ENCODE results near the gene FHL1. TPM values are rescaled to one million over a fixed set of nuclear protein-coding genes. Genes with fewer than 3 reads are reported as not detected.

Gene FHL1
- total RNA-seq, 1 donor from 2014 or later = 337 TPM

GRCh38 chrX:136221851-136222513 lies 74.6 kb downstream of the FHL1 start:
- H3K4me1 ChIP-seq = no peaks in the 10 kb centered on the region
- no peaks in the 10 kb centered on the region for H3K27me3 ChIP-seq
- TF ChIP-seq POLR2AphosphoS5 (IDR thresholded peaks at IDR 0.05; ENCODE audit: insufficient read depth in 1 of 2, low read depth in 1 of 2) = no peak
- TF ChIP-seq CTCF (IDR thresholded peaks at IDR 0.05) = no peak
- no peak for TF ChIP-seq POLR2A (IDR thresholded peaks at IDR 0.05)
- no peaks in the 10 kb centered on the region for H3K9me3 ChIP-seq
- no peak overlapping the region for H3K27ac ChIP-seq
- peaks cover 0 to 33% of the 10 kb centered on the region in 2 donors for H3K36me3 ChIP-seq
- H3K4me3 ChIP-seq = no peak overlapping the region
- DNase-seq (ENCODE audit: extremely low spot score in 2 of 2) = no peak
- intact Hi-C loops (cut with DNase I) = no loop called here

- H3K36me3 ChIP-seq = peaks cover 0 to 22% of the 10 kb centered on the region in 2 donors
- no peak for DNase-seq (ENCODE audit: extremely low spot score in 2 of 2)
- intact Hi-C loops (cut with DNase I) = no loop called here
Observed at GRCh38 chrX:136227074-136227473, 79.7 kb downstream of the FHL1 start.

GRCh38 chrX:136227948-136228838 lies 80.9 kb downstream of the FHL1 start:
- intact Hi-C loops (cut with DNase I) = no loop called here
- TF ChIP-seq POLR2AphosphoS5 (IDR thresholded peaks at IDR 0.05; ENCODE audit: insufficient read depth in 1 of 2, low read depth in 1 of 2) (no peak), POLR2A (IDR thresholded peaks at IDR 0.05) (no peak), CTCF (IDR thresholded peaks at IDR 0.05) (no peak)
- Histone ChIP-seq H3K27me3 (no peaks in the 10 kb centered on the region), H3K36me3 (peaks cover 0 to 12% of the 10 kb centered on the region in 2 donors), H3K4me3 (no peak overlapping the region), H3K4me1 (no peaks in the 10 kb centered on the region), H3K27ac (no peak overlapping the region), H3K9me3 (no peaks in the 10 kb centered on the region)
- no peak for DNase-seq (ENCODE audit: extremely low spot score in 2 of 2)

More at GRCh38 chrX:136227074-136227473, 79.7 kb downstream of the FHL1 start:
- Histone ChIP-seq H3K27ac (no peak overlapping the region), H3K27me3 (no peaks in the 10 kb centered on the region), H3K9me3 (no peaks in the 10 kb centered on the region), H3K4me3 (no peak overlapping the region), H3K4me1 (no peaks in the 10 kb centered on the region)
- no peak for TF ChIP-seq CTCF (IDR thresholded peaks at IDR 0.05)
- no peak for TF ChIP-seq POLR2AphosphoS5 (IDR thresholded peaks at IDR 0.05; ENCODE audit: insufficient read depth in 1 of 2, low read depth in 1 of 2)
- TF ChIP-seq POLR2A (IDR thresholded peaks at IDR 0.05) = no peak

GRCh38 chrX:136228839-136229207 lies 81.5 kb downstream of the FHL1 start:
- Histone ChIP-seq H3K4me1 (no peaks in the 10 kb centered on the region), H3K4me3 (no peak overlapping the region), H3K27me3 (no peaks in the 10 kb centered on the region), H3K36me3 (peaks cover 0 to 7% of the 10 kb centered on the region in 2 donors), H3K9me3 (no peaks in the 10 kb centered on the region), H3K27ac (no peak overlapping the region)
- intact Hi-C loops (cut with DNase I) = no loop called here
- no peak for TF ChIP-seq CTCF (IDR thresholded peaks at IDR 0.05)
- TF ChIP-seq POLR2AphosphoS5 (IDR thresholded peaks at IDR 0.05; ENCODE audit: insufficient read depth in 1 of 2, low read depth in 1 of 2) = no peak
- TF ChIP-seq POLR2A (IDR thresholded peaks at IDR 0.05) = no peak
- DNase-seq (ENCODE audit: extremely low spot score in 2 of 2) = no peak
